MM.1S (cell line): ENCODE data around the gene DRC7.

Source experiments
- DNase-seq: peaks from one replicate; pipeline ENCODE4 v3.0.0-alpha.2; 2015
- H2AFZ ChIP-seq: fragments of 300-600 bp; sonication (generic); 2 replicates; pipeline ENCODE4 v1.6.0; 2016; ENCODE audit warnings: antibody characterized with exemption, low read length
- H3F3A ChIP-seq: fragments of 300-600 bp; sonication (generic); 2 replicates; pipeline ENCODE4 v1.6.1; 2016; ENCODE audit warnings: mild to moderate bottlenecking, antibody characterized with exemption, low read length, moderate library complexity, mixed read lengths; ENCODE audit not compliant: insufficient read depth
- H3K27ac ChIP-seq: fragments of 300-600 bp; sonication (generic); 2 replicates; pipeline ENCODE4 v1.5.1; 2016; ENCODE audit warnings: mild to moderate bottlenecking, low read length
- H3K27me3 ChIP-seq: fragments of 300-600 bp; sonication (generic); replicated peaks from 2 replicates; pipeline ENCODE4 v1.6.0; 2016; ENCODE audit warnings: low read length; ENCODE audit not compliant: insufficient read depth
- H3K36me3 ChIP-seq: fragments of 300-600 bp; sonication (generic); replicated peaks from 2 replicates; pipeline ENCODE4 v1.6.1; 2016; ENCODE audit warnings: mild to moderate bottlenecking, low read length, mixed read lengths; ENCODE audit not compliant: insufficient read depth
- H3K4me1 ChIP-seq: fragments of 300-600 bp; sonication (generic); 2 replicates; pipeline ENCODE4 v1.6.1; 2016; ENCODE audit warnings: low read length, mixed read lengths
- H3K4me2 ChIP-seq: fragments of 300-600 bp; sonication (generic); 2 replicates; pipeline ENCODE4 v1.6.0; 2016; ENCODE audit warnings: low read depth, low read length
- H3K4me3 ChIP-seq: fragments of 300-600 bp; sonication (generic); 2 replicates; pipeline ENCODE4 v1.5.1; 2016; ENCODE audit warnings: low read length, mixed read lengths
- H3K79me2 ChIP-seq: fragments of 300-600 bp; sonication (generic); 2 replicates; pipeline ENCODE4 v1.6.1; 2016; ENCODE audit warnings: mixed run types, low read length, mixed read lengths
- H3K9ac ChIP-seq: fragments of 300-600 bp; sonication (generic); 2 replicates; pipeline ENCODE4 v1.6.1; 2016; ENCODE audit warnings: low read length, mixed read lengths
- H3K9me2 ChIP-seq: fragments of 300-600 bp; sonication (generic); replicated peaks from 2 replicates; pipeline ENCODE4 v1.6.1; 2016; ENCODE audit warnings: mild to moderate bottlenecking, low read length, mixed read lengths; ENCODE audit not compliant: insufficient read depth
- H3K9me3 ChIP-seq: fragments of 300-600 bp; sonication (generic); replicated peaks from 2 replicates; pipeline ENCODE4 v1.6.1; 2016; ENCODE audit warnings: mild to moderate bottlenecking, low read length, mixed read lengths; ENCODE audit not compliant: insufficient read depth
- H4K20me1 ChIP-seq: fragments of 300-600 bp; sonication (generic); 2 replicates; pipeline ENCODE4 v1.6.1; 2016; ENCODE audit warnings: mild to moderate bottlenecking, low read length, moderate library complexity, mixed read lengths; ENCODE audit not compliant: insufficient read depth
- CTCF ChIP-seq: fragments of 300-600 bp; sonication (generic); IDR thresholded peaks from 2 replicates; pipeline ENCODE4 v1.5.1; 2016; ENCODE audit warnings: antibody characterized with exemption, low read length, mixed read lengths
- EZH2 ChIP-seq: fragments of 300-600 bp; sonication (generic); optimal IDR thresholded peaks from 2 replicates; pipeline ENCODE3; 2017; ENCODE audit warnings: low read depth, mild to moderate bottlenecking, antibody characterized with exemption, low read length, mixed read lengths
- EZH2phosphoT487 ChIP-seq: fragments of 300-600 bp; sonication (generic); IDR thresholded peaks from 2 replicates; pipeline ENCODE4 v1.6.1; 2018; ENCODE audit warnings: antibody characterized with exemption, low read length

Gene DRC7

GRCh38 chr16:57661936-57662906 lies 32.4 kb upstream of the DRC7 start:
- no peaks in the 10 kb centered on the region for H3K9me2 ChIP-seq
- H3K27me3 ChIP-seq, result no peaks in the 10 kb centered on the region
- H3K4me3 ChIP-seq, result no peak overlapping the region
- H3K79me2 ChIP-seq, result no peaks in the 10 kb centered on the region
- no peaks in the 10 kb centered on the region for H3K4me1 ChIP-seq
- no peaks in the 10 kb centered on the region for H3K9me3 ChIP-seq
- no peak overlapping the region for H2AFZ ChIP-seq
- H3K36me3 ChIP-seq, result no peaks in the 10 kb centered on the region
- H3F3A ChIP-seq, result no peaks in the 10 kb centered on the region
- no peak overlapping the region for H3K9ac ChIP-seq
- DNase-seq, result no peak
- TF ChIP-seq EZH2phosphoT487 (no peak), EZH2 (no peak), CTCF (no peak)
- no peak overlapping the region for H3K4me2 ChIP-seq
- no peak overlapping the region for H3K27ac ChIP-seq
- H4K20me1 ChIP-seq, result no peaks in the 10 kb centered on the region

DNA sequence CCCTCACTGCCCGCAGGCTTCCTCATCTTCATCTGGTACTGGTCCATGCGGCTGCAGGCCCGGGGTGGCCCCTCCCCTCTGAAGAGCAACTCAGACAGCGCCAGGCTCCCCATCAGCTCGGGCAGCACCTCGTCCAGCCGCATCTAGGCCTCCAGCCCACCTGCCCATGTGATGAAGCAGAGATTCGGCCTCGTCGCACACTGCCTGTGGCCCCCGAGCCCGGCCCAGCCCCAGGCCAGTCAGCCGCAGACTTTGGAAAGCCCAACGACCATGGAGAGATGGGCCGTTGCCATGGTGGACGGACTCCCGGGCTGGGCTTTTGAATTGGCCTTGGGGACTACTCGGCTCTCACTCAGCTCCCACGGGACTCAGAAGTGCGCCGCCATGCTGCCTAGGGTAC lies 31.2 kb upstream of the DRC7 start:
- Histone ChIP-seq H4K20me1 (no peaks in the 10 kb centered on the region), H3K9me3 (no peaks in the 10 kb centered on the region)

GRCh38 chr16:57663917-57664661 lies 30.5 kb upstream of the DRC7 start:
- no peaks in the 10 kb centered on the region for H3F3A ChIP-seq
- H3K4me1 ChIP-seq, result no peaks in the 10 kb centered on the region
- H3K9me3 ChIP-seq, result no peaks in the 10 kb centered on the region
- H3K36me3 ChIP-seq, result no peaks in the 10 kb centered on the region
- H2AFZ ChIP-seq, result no peak overlapping the region
- H3K27me3 ChIP-seq, result no peaks in the 10 kb centered on the region
- H3K4me3 ChIP-seq, result no peak overlapping the region
- H4K20me1 ChIP-seq, result no peaks in the 10 kb centered on the region
- H3K9ac ChIP-seq, result no peak overlapping the region
- no peak overlapping the region for H3K27ac ChIP-seq
- no peak overlapping the region for H3K4me2 ChIP-seq
- no peaks in the 10 kb centered on the region for H3K9me2 ChIP-seq
- no peak for DNase-seq
- TF ChIP-seq EZH2 (no peak), EZH2phosphoT487 (no peak), CTCF (no peak)
- no peaks in the 10 kb centered on the region for H3K79me2 ChIP-seq

More for the DNA sequence above, 31.2 kb upstream of the DRC7 start:
- Histone ChIP-seq H3K27ac (no peak overlapping the region), H3K4me1 (no peaks in the 10 kb centered on the region), H3K9ac (no peak overlapping the region), H3K4me3 (no peak overlapping the region), H3F3A (no peaks in the 10 kb centered on the region), H3K79me2 (no peaks in the 10 kb centered on the region), H3K4me2 (no peak overlapping the region), H3K27me3 (no peaks in the 10 kb centered on the region), H3K9me2 (no peaks in the 10 kb centered on the region), H2AFZ (no peak overlapping the region), H3K36me3 (no peaks in the 10 kb centered on the region)
- no peak for DNase-seq
- TF ChIP-seq EZH2, result no peak
- no peak for TF ChIP-seq EZH2phosphoT487
- no peak for TF ChIP-seq CTCF
